ENCODE results near the gene GRID2.

The GRID2 gene

GRCh38 chr4:93243262-93243661, 939.5 kb downstream of the GRID2 start:
- TF ChIP-seq CTCF (IDR thresholded peaks at IDR 0.05; ENCODE audit: low read depth, low read length, missing control alignments): no peak
- H3K4me3 ChIP-seq (replicated peaks; ENCODE audit: low read depth, low read length): no peak overlapping the region
- DNase-seq (ENCODE audit: extremely low read depth, low read depth): no peak

DNA sequence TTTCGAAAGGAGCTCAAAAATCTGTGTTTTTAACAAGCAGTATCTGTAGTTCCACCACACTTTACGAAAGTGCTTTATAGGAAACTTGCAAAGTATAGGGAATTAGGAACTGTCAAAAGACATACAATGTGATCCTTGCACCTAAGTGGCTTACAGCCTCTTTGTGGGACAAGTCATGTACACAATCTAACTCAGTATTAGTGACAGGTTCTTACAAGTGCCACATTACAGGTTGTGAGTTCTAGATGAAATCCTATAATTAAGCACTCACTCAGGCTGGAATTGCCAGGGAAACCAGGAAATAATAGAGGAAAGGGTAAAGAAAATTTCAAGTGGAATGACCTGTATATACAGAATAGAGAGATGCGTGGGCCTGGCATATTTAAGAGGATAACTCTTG, 957.4 kb downstream of the GRID2 start:
- DNase-seq (ENCODE audit: extremely low read depth, low read depth): no peak
- TF ChIP-seq CTCF (IDR thresholded peaks at IDR 0.05; ENCODE audit: low read depth, low read length, missing control alignments): no peak
- no peak overlapping the region for H3K4me3 ChIP-seq (replicated peaks; ENCODE audit: low read depth, low read length)

GRCh38 chr4:93263166-93263565, 959.4 kb downstream of the GRID2 start:
- TF ChIP-seq CTCF (IDR thresholded peaks at IDR 0.05; ENCODE audit: low read depth, low read length, missing control alignments): no peak
- DNase-seq (ENCODE audit: extremely low read depth, low read depth): no peak
- no peak overlapping the region for H3K4me3 ChIP-seq (replicated peaks; ENCODE audit: low read depth, low read length)

DNA sequence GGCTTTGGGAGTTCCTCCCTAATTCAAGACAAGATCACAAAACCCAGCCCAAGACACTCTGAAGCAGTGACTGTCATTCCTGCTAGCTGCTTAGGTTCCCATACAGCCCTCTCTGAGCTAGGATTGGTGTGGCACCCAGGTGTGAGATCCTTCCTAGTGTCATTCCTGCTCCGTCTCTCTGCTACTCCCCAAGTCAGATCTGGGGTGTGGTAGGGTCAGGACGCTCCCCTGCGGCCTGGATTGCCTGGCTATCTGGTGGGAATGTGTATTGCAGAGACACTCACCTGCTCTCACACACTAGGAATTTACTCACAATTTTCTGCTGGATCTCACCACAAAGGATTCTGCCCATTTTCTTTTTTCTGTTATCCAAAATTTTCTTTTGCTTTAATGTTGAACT, 964.0 kb downstream of the GRID2 start:
- no peak for TF ChIP-seq CTCF (IDR thresholded peaks at IDR 0.05; ENCODE audit: low read depth, low read length, missing control alignments)

DNA sequence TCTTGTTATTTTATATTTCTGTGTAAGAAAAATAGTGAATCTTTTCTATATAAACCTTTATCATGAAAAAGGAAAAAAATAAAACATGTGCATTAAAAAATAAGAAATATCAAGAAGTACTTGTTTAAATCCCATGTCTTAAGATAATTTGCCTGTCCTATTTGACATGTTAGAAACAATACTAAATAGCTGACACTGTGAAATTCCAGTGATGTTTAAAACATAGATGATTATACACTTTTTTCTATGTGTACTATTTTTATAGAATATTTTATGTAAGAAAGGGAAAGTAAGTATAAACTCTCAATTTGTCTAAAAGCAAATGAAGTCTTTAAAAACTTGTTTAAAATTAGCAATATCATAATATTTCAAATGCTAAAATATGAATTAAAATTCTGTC, 981.6 kb downstream of the GRID2 start:
- H3K4me3 ChIP-seq (replicated peaks; ENCODE audit: low read depth, low read length): no peak overlapping the region
- no peak for TF ChIP-seq CTCF (IDR thresholded peaks at IDR 0.05; ENCODE audit: low read depth, low read length, missing control alignments)
- no peak for DNase-seq (ENCODE audit: extremely low read depth, low read depth)

More for the DNA sequence above, 964.0 kb downstream of the GRID2 start:
- H3K4me3 ChIP-seq (replicated peaks; ENCODE audit: low read depth, low read length): no peak overlapping the region
- DNase-seq (ENCODE audit: extremely low read depth, low read depth): no peak

DNA sequence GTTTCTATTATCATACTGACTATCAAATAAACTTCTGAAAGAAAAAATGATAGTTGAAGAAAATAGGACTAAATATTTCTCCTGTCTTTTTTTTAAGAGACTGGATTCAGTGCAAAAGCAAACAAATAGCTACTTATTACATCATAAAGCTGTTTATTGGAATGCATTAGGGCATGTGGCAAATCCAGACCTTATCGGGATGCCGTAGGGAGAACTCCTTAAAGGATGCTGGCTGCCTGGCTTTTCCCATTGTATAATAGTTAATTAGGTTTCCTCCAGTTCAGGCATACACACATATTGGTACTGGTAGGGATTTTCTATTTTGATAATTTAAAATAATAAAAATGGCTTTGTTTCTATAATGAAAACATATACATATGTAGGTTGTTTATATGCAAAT, 985.5 kb downstream of the GRID2 start:
- TF ChIP-seq CTCF (IDR thresholded peaks at IDR 0.05; ENCODE audit: low read depth, low read length, missing control alignments): no peak
- H3K4me3 ChIP-seq (replicated peaks; ENCODE audit: low read depth, low read length): no peak overlapping the region
- DNase-seq (ENCODE audit: extremely low read depth, low read depth): no peak

GRCh38 chr4:93289831-93290230, 986.1 kb downstream of the GRID2 start:
- no peak overlapping the region for H3K4me3 ChIP-seq (replicated peaks; ENCODE audit: low read depth, low read length)
- TF ChIP-seq CTCF (IDR thresholded peaks at IDR 0.05; ENCODE audit: low read depth, low read length, missing control alignments): no peak
- no peak for DNase-seq (ENCODE audit: extremely low read depth, low read depth)
